GM12865 (cell line): Measurements from ENCODE around the gene TMEM18.

Source experiments
- DNase-seq: peaks from one replicate; pipeline ENCODE4 v3.0.0; 2010; ENCODE audit warnings: low read depth
- H3K4me3 ChIP-seq: 2 replicates; pipeline ENCODE4 v1.5.1; 2011; ENCODE audit warnings: mild to moderate bottlenecking, low read depth, low read length, control low read depth
- TF ChIP-seq, protein P1 (sequence below): IDR thresholded peaks from 2 replicates; pipeline ENCODE4 v1.5.1; 2011; ENCODE audit warnings: low read length, control low read depth, low read depth, inconsistent platforms; ENCODE audit not compliant: insufficient read depth; ENCODE audit errors: missing control alignments

The TMEM18 gene

DNA sequence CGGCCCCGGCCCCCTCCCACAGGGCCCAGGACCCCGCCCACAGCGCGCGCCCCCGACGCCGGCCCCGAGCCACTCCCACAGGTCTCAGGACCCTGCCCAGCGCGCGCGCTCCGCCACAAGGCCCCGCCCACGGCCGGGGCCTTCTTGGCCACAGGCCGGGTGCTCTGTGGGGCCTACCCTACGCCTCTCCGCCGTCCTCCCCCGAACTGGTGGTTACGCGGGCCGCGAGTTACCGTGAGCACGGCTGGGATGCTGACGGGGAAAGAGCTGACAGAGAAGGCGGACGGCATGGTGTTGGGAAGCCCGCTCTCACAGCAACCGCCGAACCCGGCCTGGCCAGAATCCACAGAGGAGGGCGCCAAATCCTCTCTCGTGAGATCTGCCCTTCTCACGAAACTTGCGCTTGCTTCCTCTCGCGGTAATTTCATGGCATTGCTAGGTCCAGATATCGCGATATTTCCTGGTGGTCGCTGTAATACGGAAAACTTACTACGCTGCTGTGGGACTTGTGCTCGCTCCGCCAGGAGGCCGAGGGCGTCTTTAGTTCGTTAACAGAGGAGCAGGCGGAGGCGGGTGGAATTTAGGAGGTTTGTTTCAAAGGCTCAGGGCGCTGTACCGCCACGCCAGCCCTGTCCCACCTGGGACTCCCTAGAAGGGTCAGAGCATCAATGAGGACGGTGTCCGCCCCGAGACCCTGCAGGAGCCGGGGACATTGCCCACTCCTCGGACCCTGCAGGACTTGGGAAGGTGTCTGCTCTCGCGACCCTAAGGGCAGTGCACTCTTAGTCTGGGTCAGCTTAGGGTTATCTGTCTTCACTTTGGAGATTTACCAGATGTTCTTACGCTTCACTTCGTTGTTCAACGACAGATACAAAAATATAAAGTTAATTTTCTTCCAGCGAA is at the start of gene TMEM18:
Gene TMEM18, minus strand, starts transcription at position 351 of the 903 bp plus-strand sequence. Its CDS starts 61 bp downstream, at position 290.
- TF ChIP-seq, protein P1, sequence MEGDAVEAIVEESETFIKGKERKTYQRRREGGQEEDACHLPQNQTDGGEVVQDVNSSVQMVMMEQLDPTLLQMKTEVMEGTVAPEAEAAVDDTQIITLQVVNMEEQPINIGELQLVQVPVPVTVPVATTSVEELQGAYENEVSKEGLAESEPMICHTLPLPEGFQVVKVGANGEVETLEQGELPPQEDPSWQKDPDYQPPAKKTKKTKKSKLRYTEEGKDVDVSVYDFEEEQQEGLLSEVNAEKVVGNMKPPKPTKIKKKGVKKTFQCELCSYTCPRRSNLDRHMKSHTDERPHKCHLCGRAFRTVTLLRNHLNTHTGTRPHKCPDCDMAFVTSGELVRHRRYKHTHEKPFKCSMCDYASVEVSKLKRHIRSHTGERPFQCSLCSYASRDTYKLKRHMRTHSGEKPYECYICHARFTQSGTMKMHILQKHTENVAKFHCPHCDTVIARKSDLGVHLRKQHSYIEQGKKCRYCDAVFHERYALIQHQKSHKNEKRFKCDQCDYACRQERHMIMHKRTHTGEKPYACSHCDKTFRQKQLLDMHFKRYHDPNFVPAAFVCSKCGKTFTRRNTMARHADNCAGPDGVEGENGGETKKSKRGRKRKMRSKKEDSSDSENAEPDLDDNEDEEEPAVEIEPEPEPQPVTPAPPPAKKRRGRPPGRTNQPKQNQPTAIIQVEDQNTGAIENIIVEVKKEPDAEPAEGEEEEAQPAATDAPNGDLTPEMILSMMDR, result peak; percentile 13
- peak; percentile 99 for DNase-seq

DNA sequence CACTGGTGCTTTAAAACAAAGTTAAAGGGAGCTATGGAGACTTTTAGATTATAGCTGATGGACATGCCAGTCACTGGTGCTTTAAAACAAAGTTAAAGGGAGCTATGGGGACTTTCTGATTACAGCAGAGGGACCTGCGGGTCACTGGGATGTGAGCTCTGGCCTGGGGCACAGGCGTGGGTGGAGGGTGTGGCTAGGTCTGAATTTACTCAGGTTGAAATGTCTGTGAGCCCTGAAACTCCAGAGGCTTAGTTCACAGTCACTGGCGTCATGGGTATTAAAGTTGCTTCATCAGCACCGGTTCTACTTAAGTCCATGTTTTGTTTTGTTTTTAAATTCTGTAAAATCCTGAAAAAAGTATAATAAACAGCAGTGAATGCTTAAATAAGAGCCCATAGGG is 49.0 kb upstream of the TMEM18 start:
- peak; percentile 66 for DNase-seq
- TF ChIP-seq, protein P1, result no peak
- H3K4me3 ChIP-seq, result no peak overlapping the region

More for the DNA sequence above, at the start of gene TMEM18:
- peak within 1 kb of the TSS; percentile 67 for H3K4me3 ChIP-seq

DNA sequence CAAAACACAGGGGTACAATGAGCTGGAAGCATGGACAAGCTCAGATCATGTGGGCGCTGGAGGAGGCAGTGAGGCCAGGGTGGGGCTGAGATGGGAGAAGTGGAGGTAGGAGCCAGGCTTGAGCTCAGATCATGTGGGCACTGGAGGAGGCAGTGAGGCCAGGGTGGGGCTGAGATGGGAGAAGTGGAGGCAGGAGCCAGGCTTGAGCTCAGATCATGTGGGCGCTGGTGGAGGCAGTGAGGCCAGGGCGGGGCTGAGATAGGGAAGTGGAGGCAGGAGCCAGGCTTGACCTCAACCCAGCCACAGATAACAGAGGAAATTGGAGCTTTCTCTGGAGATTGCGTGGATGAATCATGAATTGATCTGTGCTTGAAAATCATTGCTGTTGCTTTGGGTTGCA is 48.3 kb upstream of the TMEM18 start:
- TF ChIP-seq, protein P1, result no peak
- H3K4me3 ChIP-seq, result no peak overlapping the region
- no peak for DNase-seq

DNA sequence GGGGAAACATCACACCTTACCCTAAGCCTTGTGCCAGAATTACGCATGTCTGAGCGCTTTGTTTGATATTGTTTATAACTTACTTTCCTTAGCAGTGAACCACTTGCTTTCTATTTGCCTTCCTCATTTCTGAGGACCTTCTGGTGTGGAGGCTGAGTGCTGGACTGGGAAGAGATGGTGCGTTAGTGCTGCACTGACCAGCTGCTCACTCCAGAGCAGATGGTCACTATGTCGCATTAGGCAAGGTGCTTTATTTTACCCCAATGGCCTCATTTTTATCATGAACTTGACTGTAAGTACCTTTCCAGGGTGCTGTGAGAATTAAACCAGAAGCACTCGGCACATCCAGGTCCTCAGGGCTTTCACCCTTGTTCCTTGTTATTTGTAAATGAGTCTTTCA is 46.6 kb upstream of the TMEM18 start:
- DNase-seq, result no peak
- no peak overlapping the region for H3K4me3 ChIP-seq
- TF ChIP-seq, protein P1, result no peak

DNA sequence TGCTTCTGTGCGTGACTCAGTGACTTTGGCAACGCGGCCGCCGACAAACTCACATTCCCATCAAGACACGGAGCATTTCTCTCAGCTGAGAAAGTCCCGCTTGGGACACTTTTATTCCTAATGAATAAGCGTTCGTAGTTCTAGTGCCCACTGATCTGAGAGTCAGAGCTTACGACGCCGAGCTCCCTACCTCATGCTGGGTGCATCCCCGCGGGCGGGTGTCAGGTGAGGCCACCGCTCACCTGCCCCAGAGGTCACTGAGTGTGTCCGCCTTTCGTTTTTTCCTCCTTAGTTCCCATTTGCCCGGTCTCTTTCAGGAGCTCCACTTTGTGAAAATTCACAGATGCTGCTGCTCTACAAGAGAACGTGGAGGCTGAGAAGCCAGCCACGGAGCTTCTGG is 43.6 kb upstream of the TMEM18 start:
- TF ChIP-seq, protein P1, result no peak
- H3K4me3 ChIP-seq, result no peak overlapping the region
- DNase-seq, result no peak

DNA sequence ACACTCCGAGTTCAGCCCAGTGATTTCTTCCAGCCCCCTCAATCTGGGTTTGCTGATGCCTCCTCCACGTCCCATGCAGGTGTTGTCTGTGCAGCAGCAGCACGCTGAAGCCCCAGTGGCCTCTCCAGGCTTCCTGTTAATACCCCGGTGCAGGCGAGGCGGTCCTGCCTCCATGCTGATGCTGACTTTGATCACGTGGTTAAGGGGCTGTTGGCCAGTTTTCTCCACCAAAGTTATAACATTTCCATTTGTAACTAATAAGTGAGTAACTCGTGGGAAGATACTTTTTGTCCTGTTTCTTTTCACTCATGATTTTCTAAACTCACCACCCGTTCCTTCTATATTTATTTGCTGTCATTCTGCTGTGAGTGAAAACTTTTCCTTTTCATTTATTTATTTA is 42.5 kb upstream of the TMEM18 start:
- TF ChIP-seq, protein P1, result no peak

More for the DNA sequence above, 42.5 kb upstream of the TMEM18 start:
- no peak for DNase-seq
- no peak overlapping the region for H3K4me3 ChIP-seq
